GM11168 (cell line): Measurements from ENCODE around the gene LHX4.

ENCODE experiments used
- in situ Hi-C: fragments of 300-500 bp; cut with MboI; formaldehyde crosslinking; loops from one replicate; pipeline ENCODE4 v1.12.0; 2022; ENCODE audit warnings: low sequenced_read_pairs; ENCODE audit not compliant: unreplicated experiment

The LHX4 gene

GRCh38 chr1:180229483-180230415 lies at the start of gene LHX4:
TSS of gene LHX4 (plus strand) at chr1:180230264. CDS start at chr1:180230530, 266 bp downstream.
- in situ Hi-C loops = no loop called here

GRCh38 chr1:180181048-180181447 lies 49.0 kb upstream of the LHX4 start:
- in situ Hi-C loops = no loop called here

GRCh38 chr1:180181996-180182642 lies 47.9 kb upstream of the LHX4 start:
- in situ Hi-C loops = no loop called here

- in situ Hi-C loops = no loop called here
These were observed 47.3 kb upstream of the LHX4 start for GRCh38 chr1:180182643-180183311.

- in situ Hi-C loops = no loop called here
These were observed 46.6 kb upstream of the LHX4 start for GRCh38 chr1:180183426-180183825.

DNA sequence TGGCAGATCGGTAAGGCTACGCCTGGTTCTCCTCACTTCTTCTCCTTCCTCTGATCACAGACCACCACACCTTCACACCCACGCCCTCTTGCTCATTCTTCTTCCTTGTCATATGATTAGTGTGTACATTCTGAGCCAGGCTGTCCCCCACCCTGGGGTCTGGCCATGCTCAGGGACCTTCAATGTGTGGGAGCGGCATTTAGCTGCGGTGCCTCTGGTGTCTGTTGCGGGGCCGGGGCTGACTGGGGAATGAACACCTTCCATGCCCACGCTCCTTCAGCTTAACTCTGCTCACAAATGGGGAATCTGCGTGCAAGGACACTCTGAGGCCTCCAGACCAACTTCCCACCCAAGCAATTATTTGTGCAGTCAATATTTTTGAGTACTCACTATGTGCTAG lies 46.0 kb upstream of the LHX4 start:
- in situ Hi-C loops = no loop called here

DNA sequence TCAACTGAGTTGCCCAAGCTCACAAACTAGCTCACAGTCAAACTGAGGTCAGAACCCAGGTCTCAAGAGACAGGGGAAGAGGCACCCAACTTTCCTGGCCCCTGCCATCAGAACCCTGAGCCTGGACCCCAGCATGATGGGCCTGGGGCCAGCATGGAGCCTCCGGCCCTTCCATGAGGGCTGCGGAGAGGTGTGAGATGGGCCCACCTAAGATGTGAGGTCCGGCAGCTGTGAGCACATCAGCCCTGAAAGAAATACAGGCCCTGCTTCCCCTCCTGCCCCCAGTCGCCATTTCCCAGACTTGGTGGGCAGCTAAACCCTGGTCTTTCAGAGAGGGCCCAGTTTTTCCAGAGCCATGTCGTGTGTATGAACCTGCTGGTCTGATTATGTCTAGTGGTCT lies 44.8 kb upstream of the LHX4 start:
- in situ Hi-C loops = no loop called here

DNA sequence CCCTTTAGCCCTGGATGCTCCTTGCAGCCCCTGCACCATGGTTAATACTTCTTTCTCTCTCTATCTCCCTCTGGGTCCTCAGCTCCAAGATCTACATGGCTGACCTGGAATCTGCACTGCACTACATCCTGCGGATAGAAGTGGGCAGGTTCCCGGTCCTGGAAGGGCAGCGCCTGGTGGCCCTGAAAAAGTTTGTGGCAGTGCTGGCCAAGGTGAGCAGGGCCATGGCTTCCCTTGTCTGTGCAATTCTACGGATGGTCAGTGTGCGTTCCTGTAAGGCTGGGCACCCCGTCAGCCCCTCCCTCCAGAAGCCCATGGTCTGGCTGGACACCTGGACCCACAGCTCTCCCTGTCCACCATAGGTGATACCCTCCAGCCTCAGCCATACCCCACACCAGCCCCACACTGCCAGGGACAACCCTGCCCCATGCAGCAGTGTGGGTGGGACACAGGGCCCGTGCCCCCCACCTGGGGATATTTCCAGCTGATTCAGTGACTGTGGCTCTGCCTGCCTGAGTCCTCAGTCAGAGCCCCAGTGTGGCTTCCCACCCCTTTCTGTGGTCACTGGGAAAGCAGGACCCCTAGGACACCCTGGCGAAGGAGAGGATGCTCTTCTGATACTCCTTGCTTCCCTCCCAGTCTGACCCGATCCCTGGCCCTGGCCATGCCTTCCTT lies 44.0 kb upstream of the LHX4 start:
- in situ Hi-C loops = no loop called here

DNA sequence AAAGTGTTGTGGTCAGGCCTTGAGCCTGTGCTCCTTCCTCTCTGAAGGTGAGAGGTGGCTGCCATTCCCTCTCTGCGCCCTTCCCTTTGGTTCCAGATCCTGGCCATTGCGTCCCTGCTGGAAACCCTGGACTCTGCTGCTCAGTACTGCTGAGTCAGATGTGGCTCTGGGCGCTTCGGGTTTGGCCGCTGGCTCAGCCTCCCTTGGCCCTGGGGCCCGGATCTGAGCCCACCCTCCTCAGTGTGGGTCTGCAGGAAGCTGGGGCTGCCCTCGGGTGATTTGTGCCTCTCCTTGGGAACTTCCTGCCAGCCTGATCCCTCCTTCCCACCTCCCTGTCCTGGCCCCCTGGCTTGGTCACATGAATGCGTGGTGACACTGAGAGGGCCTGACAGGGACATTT lies 43.2 kb upstream of the LHX4 start:
- in situ Hi-C loops = no loop called here

DNA sequence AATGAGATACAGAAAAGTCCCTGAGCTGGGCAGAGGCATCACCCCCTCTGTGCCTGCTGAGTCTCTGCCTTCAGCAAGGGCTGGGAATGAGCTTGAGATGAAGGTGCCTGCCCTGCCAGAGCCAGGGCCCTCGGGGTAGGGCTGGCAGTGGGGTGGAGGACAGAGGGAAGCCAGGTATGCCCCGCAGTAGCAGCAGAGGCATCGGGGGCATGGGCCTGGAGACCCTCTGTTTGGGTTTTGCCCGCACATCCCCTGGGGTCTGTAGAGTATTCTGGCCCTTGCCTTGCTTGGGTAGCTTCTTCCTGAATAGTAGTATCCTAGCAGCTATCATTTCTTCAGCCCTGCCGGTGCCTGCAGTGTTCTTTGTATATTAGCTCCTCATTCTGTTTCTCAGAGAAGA lies 42.4 kb upstream of the LHX4 start:
- in situ Hi-C loops = no loop called here

DNA sequence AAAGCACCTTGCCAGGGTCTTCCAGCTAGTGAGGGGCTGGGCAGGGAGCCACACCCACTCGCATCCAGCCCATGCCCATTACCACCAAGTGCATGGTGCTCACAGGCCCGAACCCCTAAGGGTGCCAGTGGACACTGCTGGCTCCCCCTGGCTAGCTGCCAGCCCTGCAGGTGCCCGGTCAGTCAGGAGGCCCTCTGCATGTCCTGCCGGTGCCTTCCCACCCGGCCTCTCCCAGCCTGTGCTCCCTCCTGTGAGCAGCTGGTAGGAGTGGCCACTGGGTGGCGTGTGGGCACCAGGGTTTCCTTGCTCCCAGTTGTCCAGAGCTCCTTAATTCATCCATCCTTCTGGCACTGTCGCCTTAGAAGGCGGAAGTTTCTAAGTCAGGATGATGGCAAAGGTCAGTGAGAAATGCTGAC lies 42.0 kb upstream of the LHX4 start:
- in situ Hi-C loops = no loop called here

GRCh38 chr1:180188684-180189175 lies 41.3 kb upstream of the LHX4 start:
- in situ Hi-C loops = no loop called here

GRCh38 chr1:180190091-180190490 lies 40.0 kb upstream of the LHX4 start:
- in situ Hi-C loops = no loop called here

GRCh38 chr1:180192172-180192571 lies 37.9 kb upstream of the LHX4 start:
- in situ Hi-C loops = no loop called here

DNA sequence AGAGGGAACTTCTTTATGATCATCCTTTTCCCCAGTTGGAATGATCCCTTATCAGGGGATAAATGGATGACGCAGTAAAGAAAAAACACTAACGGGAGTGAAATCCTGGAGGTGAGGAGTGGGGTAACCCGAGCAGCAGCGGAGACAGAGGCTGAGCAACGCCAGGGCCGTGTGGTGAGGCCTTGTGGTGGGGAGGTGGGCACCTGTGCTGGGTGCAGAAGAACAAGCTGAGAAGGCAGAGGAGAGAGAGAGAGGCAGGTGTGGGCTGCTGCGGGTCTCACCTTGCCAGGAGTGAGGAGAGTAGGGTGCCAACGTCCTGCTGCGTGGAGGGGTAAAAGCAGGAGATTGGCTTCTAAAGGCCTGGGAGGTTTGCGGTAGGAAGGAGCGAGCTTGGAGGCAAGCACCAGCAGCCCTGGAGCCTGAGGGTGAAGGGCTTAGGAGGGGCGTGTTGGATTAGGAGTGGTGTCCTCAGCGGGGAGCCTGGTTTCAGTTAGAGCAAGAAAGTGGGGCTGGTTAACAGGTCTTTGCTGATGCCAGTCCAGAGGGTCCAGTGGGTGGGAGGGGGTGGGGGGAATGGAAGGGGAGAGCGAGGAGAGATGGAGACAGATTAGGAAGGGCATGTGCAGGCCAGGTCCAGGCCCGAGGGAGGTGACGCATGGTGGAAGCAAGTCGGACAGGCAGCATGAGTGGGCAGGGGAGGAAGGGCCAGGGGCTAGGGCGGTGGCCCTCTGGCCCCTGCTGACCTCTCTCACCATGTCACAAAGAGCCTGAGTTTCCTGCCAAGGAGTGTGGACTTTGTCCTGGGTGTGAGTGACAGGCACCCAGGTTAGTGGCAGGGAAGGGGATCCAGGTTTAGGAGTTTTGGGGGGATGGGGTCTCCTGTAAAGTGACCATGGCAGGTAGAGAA lies 36.7 kb upstream of the LHX4 start:
- in situ Hi-C loops = no loop called here

DNA sequence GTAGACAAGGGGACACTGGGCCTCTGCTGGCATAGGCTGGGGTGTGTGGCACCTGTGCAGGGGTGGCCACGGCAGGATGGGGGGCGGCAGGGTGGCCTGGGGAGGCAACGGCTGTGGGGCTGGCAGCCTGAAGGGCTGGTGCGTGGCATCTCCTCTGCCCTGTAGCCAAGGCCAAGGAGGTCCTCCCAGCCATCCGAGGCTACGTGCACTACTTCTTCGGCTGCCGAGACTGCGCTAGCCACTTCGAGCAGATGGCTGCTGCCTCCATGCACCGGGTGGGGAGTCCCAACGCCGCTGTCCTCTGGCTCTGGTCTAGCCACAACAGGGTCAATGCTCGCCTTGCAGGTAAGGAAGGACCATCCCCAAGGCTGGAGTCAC lies 36.0 kb upstream of the LHX4 start:
- in situ Hi-C loops = no loop called here

DNA sequence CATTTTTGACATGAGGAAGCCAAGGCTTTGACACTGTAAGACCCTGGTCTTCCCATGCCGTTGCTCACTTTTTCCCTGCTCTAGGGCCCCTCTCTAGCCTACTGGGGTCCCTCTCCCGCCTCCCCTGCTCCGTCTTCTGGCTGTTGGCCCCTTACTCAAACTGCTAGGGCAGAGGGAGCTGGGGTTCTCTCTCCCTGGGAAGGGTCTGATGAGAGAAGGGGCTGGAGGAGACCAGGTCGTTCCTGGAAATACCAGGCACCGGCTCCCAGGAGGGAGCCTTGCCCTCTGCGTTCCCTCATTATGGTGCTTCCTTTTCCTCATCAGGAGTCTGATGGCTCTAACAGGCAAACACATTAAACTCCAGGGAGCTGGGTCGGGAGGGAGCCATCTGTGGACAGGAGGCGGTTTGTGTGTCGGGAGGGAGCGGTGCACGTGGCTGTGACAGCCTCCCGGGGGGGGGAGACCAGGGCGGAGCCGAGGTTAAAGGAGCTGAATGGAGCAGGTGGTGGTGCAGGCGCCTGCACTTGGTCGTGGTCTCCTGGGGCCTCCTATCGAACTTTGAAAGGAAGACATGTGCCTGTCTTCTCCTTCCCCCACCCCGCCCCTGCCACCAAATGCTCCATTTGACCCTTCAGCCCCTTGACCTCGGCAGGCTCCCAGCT lies 35.4 kb upstream of the LHX4 start:
- in situ Hi-C loops = no loop called here

- in situ Hi-C loops = no loop called here
These were observed 34.7 kb upstream of the LHX4 start for GRCh38 chr1:180195401-180195800.

- in situ Hi-C loops = no loop called here
These were observed 34.1 kb upstream of the LHX4 start for GRCh38 chr1:180195916-180196315.
